ENCODE results near the gene SPTB. TPM values are rescaled to one million over a fixed set of nuclear protein-coding genes. Genes with fewer than 3 reads are reported as not detected.

SPTB gene
- total RNA-seq, 2 experiments from 2014 or later = not detected

DNA sequence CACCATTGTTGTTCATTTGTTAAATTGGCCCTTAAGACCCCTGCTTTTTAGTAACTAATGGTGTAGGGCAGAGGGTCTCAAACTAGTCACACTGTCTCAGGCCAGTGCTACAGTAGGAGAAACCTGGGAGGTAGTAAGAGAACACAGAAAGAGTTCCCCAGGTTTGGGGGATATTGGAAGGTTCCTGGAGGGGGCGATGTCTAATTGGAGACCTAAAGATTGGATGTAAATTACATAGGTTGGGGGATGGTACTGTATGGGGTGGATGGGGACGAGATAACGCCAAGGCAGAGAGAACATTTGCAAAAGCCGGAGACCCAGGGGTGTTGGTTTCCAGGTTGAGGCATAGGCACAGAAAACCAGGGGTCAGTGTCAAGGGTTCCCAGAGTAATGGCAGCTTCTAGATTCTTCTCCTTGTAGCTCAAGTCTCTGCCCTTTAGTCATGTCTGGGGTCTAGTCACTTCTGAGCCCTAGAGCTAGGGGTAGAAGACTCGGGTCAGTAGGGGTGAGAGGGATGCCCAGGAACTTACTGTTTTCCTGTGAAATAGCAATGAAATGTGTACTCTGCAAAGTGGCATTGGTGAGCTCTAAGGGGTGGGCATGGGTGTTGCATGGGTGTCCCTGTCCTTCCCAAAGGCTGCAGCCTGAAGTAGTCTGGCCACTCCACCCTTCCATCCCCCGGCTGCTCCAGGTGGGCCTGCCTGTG is 153.7 kb downstream of the SPTB start:
- Mint-ChIP-seq H3K27ac (peak overlapping the region; percentile 39), H3K9me3 (ENCODE audit: low read depth) (no peaks in the 10 kb centered on the region), H3K36me3 (peaks cover 3% of the 10 kb centered on the region), H3K4me1 (peaks cover 77% of the 10 kb centered on the region), H3K4me3 (no peak overlapping the region), H3K27me3 (no peaks in the 10 kb centered on the region)
- DNase-seq (no peak), ATAC-seq (no peak)
- CTCF ChIA-PET = interaction anchor here (0.8 kb wide), 1 partner anchor 36 kb away, joined by 3 read pairs; no protein-coding TSS in a partner anchor

DNA sequence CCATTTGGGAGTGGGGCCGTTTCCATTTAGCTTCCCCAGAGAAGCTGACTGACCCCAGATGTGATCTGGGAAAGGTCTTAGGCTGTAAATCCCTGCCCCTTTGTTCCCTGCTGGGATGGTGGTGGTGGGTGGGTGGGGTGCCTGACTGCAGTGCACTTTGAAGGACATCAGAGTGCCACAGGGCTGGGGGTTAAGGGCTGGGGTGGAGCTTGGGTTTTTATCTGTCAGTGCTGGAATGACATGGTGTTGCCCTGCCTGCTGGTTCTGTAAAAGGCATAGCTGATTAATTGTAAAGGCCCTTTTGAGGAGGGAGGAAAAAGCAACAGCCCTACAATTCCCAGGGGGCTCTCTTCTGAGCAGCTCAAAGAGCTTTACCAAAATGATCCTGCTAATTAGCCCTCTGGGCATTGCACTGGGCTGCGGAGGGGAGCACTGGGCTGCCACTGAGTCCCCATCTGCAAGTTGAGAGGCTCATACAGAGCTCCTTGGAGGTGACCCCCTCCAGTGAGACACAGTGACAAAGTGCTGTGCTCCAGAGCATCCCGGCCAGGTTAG is 154.4 kb downstream of the SPTB start:
- H3K4me1 Mint-ChIP-seq = peaks cover 80% of the 10 kb centered on the region
- DNase-seq (no peak), ATAC-seq (no peak)
- H3K9me3 Mint-ChIP-seq (ENCODE audit: low read depth) = no peaks in the 10 kb centered on the region
- no peak overlapping the region for H3K4me3 Mint-ChIP-seq
- no peaks in the 10 kb centered on the region for H3K27me3 Mint-ChIP-seq
- H3K27ac Mint-ChIP-seq = no peak overlapping the region
- CTCF ChIA-PET = interaction anchor here (0.8 kb wide), 2 partner anchors 9 to 37 kb away, joined by 3 read pairs; no protein-coding TSS in a partner anchor
- peaks cover 2% of the 10 kb centered on the region for H3K36me3 Mint-ChIP-seq

DNA sequence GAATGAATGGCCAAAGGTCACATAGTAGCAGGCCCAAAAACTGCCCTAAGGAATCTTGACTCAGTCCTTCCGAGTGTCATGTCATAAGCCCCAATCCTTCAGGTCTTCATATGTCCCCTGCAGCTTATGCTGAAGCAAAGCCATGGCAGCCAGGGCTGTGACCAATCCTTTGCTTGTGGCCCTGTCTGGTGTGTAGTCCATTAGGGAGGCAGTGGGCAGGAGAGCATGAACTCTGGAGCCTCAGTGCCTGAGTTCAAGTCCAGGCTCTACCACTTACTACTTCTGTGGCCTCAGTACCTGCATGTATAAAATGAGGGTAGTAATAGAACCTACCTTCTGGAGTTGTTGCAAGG is 155.2 kb downstream of the SPTB start:
- peak overlapping the region; percentile 18 for H3K4me3 Mint-ChIP-seq
- H3K36me3 Mint-ChIP-seq = peaks cover 2% of the 10 kb centered on the region
- no peaks in the 10 kb centered on the region for H3K27me3 Mint-ChIP-seq
- peak overlapping the region; percentile 84 for H3K27ac Mint-ChIP-seq
- H3K9me3 Mint-ChIP-seq (ENCODE audit: low read depth) = no peaks in the 10 kb centered on the region
- CTCF ChIA-PET = interaction anchor here (1.1 to 2.8 kb wide), 2 partner anchors 40 to 52 kb away, joined by 3 to 9 read pairs; no protein-coding TSS in a partner anchor
- DNase-seq (no peak), ATAC-seq (no peak)
- H3K4me1 Mint-ChIP-seq = peaks cover 78% of the 10 kb centered on the region

DNA sequence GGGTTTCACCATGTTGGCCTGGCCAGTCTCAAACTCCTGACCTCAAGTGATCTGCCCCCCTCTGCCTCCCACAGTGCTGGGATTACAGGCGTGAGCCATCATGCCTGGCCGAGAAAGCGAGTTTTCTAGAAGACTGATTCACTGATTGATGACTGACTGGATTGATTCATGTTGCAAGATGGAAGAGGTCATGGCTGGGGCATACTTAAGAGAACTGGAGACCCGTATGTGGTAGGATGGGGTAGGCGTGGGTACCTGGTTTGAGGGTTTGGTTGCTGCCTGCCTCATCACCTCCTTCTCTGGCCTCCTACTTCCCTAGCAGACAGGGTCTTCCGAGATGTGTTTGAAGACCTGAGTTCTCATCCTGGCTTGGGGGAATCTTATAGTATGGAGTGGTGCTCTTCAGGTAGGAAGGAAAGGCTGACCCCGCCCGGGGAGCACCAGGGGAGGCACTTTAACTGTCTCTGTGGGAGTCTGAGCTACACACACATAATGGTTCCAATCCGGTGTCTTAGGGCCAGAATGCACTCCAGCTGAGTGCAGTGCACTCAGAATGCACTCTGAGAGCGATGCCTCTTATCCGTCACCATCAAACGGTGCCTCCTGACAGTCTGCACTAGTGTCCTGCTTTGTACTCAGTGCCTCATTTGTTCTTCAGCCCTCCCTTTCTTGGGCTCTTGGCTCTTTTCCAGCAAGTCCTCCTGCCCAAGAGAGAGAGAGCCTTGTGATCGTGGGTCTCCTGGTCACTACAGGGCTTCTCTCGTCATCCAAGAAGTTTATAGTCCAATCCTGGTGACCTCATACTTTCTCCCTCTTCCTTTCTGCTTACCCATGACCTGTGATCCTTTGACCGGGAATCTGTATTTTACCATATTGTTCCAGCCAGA is 155.8 kb downstream of the SPTB start:
- Mint-ChIP-seq H3K4me3 (peak overlapping the region; percentile 20), H3K9me3 (ENCODE audit: low read depth) (no peaks in the 10 kb centered on the region), H3K27ac (peak overlapping the region; percentile 84), H3K4me1 (peaks cover 74% of the 10 kb centered on the region), H3K36me3 (peaks cover 2% of the 10 kb centered on the region), H3K27me3 (no peaks in the 10 kb centered on the region)
- CTCF ChIA-PET = interaction anchor here (0.9 to 4.8 kb wide), 7 partner anchors 12 to 52 kb away, joined by 3 to 45 read pairs (median 3); partner anchors contain the start of gene PLEKHG3
- ATAC-seq (peak; percentile 52), DNase-seq (no peak)

DNA sequence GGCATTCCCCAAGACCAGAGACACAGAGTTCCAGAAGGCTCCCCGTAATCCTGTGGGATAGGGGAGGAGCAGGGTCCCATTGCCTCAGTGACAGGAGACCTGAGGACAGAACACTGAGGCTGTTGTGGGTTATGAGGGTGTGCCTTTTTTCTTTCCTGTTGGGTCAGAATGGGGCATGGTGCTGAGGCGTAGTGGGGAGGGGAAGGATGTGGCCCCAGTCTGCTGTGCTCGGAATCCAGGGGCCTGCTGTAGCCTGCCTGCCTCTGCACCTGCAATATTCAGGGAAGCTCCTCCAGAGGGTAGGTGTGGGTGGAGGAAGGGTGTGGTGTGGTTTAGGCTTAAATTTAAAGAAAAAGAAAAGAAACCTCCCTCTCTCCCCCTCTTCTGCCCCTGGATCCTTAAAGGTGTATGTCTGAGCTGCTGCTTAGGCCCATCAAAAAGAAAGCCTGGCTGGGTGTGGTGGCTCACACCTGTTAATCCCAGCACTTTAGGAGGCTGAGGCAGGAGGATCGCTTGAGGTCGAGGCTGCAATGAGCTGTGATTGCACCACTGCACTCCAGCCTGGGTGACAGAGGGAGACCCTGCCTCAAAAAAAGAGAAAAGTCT is 156.8 kb downstream of the SPTB start:
- Mint-ChIP-seq H3K36me3 (peaks cover 2% of the 10 kb centered on the region), H3K4me3 (peak overlapping the region; percentile 12), H3K9me3 (ENCODE audit: low read depth) (no peaks in the 10 kb centered on the region), H3K27ac (peak overlapping the region; percentile 84), H3K27me3 (no peaks in the 10 kb centered on the region), H3K4me1 (peaks cover 74% of the 10 kb centered on the region)
- ATAC-seq = peak; percentile 87
- DNase-seq = peak; percentile 78
- CTCF ChIA-PET = interaction anchor here (0.9 to 4.8 kb wide), 6 partner anchors 11 to 51 kb away, joined by 3 to 45 read pairs (median 3); partner anchors contain the start of gene PLEKHG3

DNA sequence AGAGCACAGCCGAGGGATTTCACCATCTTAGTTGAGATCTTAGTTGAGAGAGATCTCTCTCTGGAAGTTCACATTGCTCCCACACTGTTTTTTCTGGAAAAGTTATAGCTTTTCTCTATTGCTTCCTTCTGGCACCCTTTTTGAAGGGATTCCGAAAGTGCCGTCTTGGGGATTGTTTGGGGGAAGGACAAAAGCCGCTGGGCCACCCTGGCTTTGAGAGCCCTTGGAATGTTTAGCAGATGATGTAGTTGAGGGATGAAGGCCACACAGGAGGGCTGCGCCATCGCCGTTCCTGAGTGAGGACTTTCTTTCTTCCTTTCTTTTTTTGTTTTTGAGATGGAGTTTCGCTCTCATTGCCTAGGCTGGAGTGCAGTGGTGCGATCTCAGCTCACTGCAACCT is 157.8 kb downstream of the SPTB start:
- CTCF ChIA-PET = interaction anchor here (4.8 kb wide), 1 partner anchor 15 kb away, joined by 45 read pairs; the partner anchor contains the start of gene PLEKHG3
- H3K27me3 Mint-ChIP-seq = no peaks in the 10 kb centered on the region
- H3K4me1 Mint-ChIP-seq = peaks cover 78% of the 10 kb centered on the region
- no peaks in the 10 kb centered on the region for H3K9me3 Mint-ChIP-seq (ENCODE audit: low read depth)
- peak overlapping the region; percentile 13 for H3K27ac Mint-ChIP-seq
- no peak for ATAC-seq
- peaks cover 2% of the 10 kb centered on the region for H3K36me3 Mint-ChIP-seq
- DNase-seq = no peak
- H3K4me3 Mint-ChIP-seq = no peak overlapping the region

DNA sequence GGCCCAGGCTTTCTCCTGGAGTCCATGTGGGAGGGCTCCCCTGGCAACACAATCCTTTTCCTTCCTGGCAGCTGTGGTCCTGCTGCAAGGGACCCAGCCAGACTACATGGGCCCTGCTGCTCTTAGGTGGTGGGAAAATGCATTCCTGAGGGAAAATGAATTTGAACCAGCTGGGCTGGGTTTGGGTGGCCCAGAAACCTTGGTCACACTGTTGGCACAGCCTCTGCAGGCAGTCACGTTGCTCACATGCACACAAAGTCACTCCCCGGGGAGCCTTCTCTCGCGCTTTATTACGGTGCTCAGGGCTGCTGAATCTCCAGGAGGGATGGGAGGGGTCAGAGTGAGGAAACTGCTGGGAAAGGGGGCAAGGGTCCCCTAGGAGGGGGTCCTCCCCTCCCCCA is 158.3 kb downstream of the SPTB start:
- CTCF ChIA-PET = interaction anchor here (0.8 to 4.8 kb wide), 2 partner anchors 14 to 20 kb away, joined by 3 to 45 read pairs; partner anchors contain the start of gene PLEKHG3
- Mint-ChIP-seq H3K4me1 (peaks cover 77% of the 10 kb centered on the region), H3K27ac (peak overlapping the region; percentile 13)

DNA sequence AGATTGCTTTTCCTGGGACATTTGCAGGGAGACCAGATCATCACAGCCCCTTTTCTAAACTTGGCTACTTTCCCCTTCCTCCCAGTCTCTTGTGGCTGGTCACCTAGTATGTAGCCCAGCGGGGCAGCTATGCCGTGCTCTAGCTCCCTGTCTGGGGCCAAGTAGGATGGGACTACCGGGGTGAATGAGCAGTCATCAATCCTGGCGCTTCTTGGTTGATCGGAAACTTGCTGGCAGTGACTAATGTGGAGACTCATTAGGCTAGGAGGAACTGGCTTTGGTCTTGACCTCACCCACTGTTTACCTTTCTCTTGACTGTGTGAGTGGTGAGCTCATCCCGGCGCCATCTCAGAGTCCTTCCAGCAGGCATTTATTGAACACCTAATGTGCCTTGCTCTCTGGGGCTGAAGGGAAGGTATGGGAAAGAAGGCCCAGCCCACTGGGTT is 159.6 kb downstream of the SPTB start:
- H3K27ac Mint-ChIP-seq = no peak overlapping the region
- no peak for DNase-seq
- ATAC-seq = no peak
- peaks cover 2% of the 10 kb centered on the region for H3K36me3 Mint-ChIP-seq
- H3K4me3 Mint-ChIP-seq = no peak overlapping the region
- no peaks in the 10 kb centered on the region for H3K9me3 Mint-ChIP-seq (ENCODE audit: low read depth)
- CTCF ChIA-PET = interaction anchor here (4.8 kb wide), 1 partner anchor 13 kb away, joined by 45 read pairs; the partner anchor contains the start of gene PLEKHG3
- no peaks in the 10 kb centered on the region for H3K27me3 Mint-ChIP-seq
- H3K4me1 Mint-ChIP-seq = peaks cover 69% of the 10 kb centered on the region

More for the DNA sequence above, 158.3 kb downstream of the SPTB start:
- DNase-seq (no peak), ATAC-seq (no peak)
- H3K36me3 Mint-ChIP-seq = peaks cover 2% of the 10 kb centered on the region
- H3K27me3 Mint-ChIP-seq = no peaks in the 10 kb centered on the region
- H3K9me3 Mint-ChIP-seq (ENCODE audit: low read depth) = no peaks in the 10 kb centered on the region
- no peak overlapping the region for H3K4me3 Mint-ChIP-seq

DNA sequence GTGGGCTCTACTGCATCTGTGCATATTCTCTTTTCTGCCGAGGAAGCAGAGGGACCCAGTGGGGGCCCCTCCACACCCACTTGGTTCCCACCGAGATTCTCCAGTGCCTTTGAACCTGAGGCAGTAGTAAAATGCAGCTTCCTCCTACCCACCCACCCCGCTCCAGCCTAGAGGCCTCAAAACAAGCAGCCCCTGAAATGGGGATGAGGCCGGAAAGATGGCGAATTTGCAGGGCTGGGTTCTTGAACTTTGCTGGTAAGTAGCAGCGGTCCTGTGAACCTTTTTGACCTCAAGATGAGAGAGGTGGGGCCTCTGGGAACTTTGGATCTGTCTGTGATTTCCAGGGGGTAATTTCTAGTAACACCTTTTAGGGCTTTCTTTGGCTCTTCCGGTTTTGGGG is 160.1 kb downstream of the SPTB start:
- Mint-ChIP-seq H3K27me3 (no peaks in the 10 kb centered on the region), H3K27ac (no peak overlapping the region), H3K4me1 (peaks cover 65% of the 10 kb centered on the region), H3K36me3 (peaks cover 8% of the 10 kb centered on the region), H3K4me3 (no peak overlapping the region), H3K9me3 (ENCODE audit: low read depth) (no peaks in the 10 kb centered on the region)
- CTCF ChIA-PET = interaction anchor here (4.8 kb wide), 1 partner anchor 12 kb away, joined by 45 read pairs; the partner anchor contains the start of gene PLEKHG3
- ATAC-seq (no peak), DNase-seq (no peak)

DNA sequence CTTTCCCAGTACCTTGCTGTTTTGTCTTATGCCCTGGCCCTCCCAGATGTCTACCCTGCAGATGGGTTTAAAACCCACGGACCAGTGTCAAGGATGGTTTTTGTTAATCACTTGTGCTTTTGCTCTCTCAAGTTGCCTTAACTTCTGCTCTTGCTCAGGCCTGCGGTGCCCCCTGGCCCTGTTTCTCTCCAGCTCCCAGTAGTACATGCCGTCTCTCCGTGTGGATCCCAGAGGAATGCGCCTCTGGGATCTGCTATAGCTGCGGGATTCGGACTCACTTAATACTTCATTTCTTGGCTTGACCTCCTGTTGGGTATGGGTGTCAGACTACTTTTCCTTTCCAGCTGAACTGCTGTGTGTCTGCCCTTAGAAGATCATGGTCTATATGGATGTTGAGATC is 160.9 kb downstream of the SPTB start:
- H3K4me1 Mint-ChIP-seq = peaks cover 61% of the 10 kb centered on the region

DNA sequence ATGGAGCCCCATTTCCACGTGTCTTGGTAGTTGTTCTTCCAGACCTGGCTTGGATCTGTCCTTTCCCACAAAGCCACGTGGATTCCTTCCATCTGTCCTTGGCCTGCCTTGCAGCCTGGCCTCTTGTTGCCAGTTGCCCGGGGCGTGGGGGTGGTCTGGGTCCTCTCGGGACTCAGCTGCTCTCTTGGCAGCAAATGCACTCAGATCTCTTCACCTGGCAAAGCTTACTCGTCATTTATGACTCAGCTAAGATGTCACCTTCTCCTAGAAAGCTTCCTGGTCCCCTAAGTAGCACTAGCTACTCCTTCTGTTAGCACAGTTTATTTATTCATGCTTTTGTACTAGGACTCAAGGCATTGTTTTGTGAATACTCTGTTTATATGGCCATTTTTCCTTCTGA is 161.8 kb downstream of the SPTB start:
- Mint-ChIP-seq H3K27ac (no peak overlapping the region), H3K27me3 (peaks cover 7% of the 10 kb centered on the region), H3K4me3 (no peak overlapping the region), H3K4me1 (peaks cover 52% of the 10 kb centered on the region), H3K36me3 (peaks cover 19% of the 10 kb centered on the region), H3K9me3 (ENCODE audit: low read depth) (peaks cover 10% of the 10 kb centered on the region)
- CTCF ChIA-PET = interaction anchor here (0.9 kb wide), 1 partner anchor 45 kb away, joined by 4 read pairs; no protein-coding TSS in a partner anchor
- no peak for DNase-seq
- no peak for ATAC-seq

More for the DNA sequence above, 160.9 kb downstream of the SPTB start:
- DNase-seq (no peak), ATAC-seq (no peak)
- Mint-ChIP-seq H3K27me3 (no peaks in the 10 kb centered on the region), H3K27ac (no peak overlapping the region), H3K36me3 (peaks cover 12% of the 10 kb centered on the region), H3K9me3 (ENCODE audit: low read depth) (peaks cover 2% of the 10 kb centered on the region), H3K4me3 (no peak overlapping the region)
- CTCF ChIA-PET = no interaction called here

DNA sequence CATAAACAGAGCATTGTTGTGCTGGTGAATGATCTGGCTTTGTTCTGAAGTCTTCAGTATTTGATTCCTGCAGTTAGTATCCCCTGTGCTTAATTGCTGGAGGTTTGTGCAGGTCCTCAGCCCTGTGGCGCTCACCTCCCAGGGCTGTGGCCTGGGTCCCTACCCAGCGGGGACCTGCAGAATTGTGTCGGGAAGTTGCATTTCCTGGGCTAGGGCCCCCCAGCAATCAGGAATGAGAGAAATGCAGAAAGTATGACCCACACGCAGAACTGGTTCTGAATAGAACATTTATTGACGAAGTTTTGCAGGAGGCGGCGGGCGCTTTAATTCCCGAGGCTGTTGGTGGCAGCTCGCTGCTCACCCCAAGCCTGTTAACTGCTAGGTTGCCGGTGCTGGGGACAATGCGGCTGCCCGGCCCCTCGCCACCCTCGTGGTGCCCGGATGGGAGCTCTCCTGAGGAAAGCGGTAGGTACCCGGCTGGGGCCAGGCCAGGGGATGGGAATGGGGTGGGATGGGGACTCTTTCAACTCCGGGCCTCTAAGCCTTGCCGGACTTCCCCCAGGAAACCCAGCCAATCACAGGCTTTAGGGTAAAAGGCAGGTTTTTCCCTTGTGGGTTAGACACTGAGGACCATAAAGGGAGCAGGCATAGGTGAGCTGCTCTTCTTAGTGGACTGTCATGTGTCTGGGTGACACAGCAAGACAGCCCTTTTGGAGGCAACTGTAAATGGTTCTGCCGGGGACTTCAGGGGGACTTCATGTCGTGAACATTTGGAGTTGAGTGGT is 163.9 kb downstream of the SPTB start:
- CTCF ChIA-PET = interaction anchor here (1.0 to 1.2 kb wide), 2 partner anchors 9 to 18 kb away, joined by 3 read pairs; no protein-coding TSS in a partner anchor
- H3K27me3 Mint-ChIP-seq = peaks cover 16% of the 10 kb centered on the region
- no peak overlapping the region for H3K4me3 Mint-ChIP-seq
- peaks cover 34% of the 10 kb centered on the region for H3K4me1 Mint-ChIP-seq
- H3K36me3 Mint-ChIP-seq = peaks cover 30% of the 10 kb centered on the region
- H3K27ac Mint-ChIP-seq = peak overlapping the region; percentile 8
- DNase-seq (no peak), ATAC-seq (no peak)
- peaks cover 15% of the 10 kb centered on the region for H3K9me3 Mint-ChIP-seq (ENCODE audit: low read depth)
